AG04450 (cell line): ENCODE results near the gene DIPK1C. TPM values are rescaled to one million over a fixed set of nuclear protein-coding genes. Genes with fewer than 3 reads are reported as not detected.

ENCODE experiments used
- CTCF ChIA-PET: fragments of 300-600, 350-600 bp; formaldehyde crosslinking; extraction: SDS; loops from one replicate; lab custom pipeline; 2022; ENCODE audit warnings: antibody characterized with exemption, inconsistent platforms; lab: Charles Lee
- POLR2A ChIA-PET: fragments of 350-600 bp; formaldehyde crosslinking; extraction: SDS; loops from one replicate; lab custom pipeline; 2021; ENCODE audit warnings: antibody characterized with exemption, inconsistent platforms; lab: Yijun Ruan, JAX
- DNase-seq: peaks from one replicate; pipeline ENCODE4 v3.0.0-alpha.2; 2011; ENCODE audit warnings: low read depth, low spot score
- H3K27ac ChIP-seq: one replicate; pipeline ENCODE4 v1.5.1; 2012; ENCODE audit warnings: low read depth, low read length, control low read depth
- H3K27me3 ChIP-seq: one replicate; pipeline ENCODE4 v1.6.0; 2012; ENCODE audit warnings: low read length; ENCODE audit not compliant: control insufficient read depth, insufficient read depth
- H3K4me3 ChIP-seq: 2 replicates; pipeline ENCODE4 v1.5.1; 2011; ENCODE audit warnings: mild to moderate bottlenecking, low read depth, low read length, control low read depth
- H3K9me3 ChIP-seq: 2 replicates; pipeline ENCODE4 v1.5.1; 2012; ENCODE audit warnings: low read length; ENCODE audit not compliant: control insufficient read depth, insufficient read depth
- polyA plus RNA-seq: library from polyadenylated mRNA; depleted of rRNA; stranded (reverse); fragments of >200 nt; gene quantifications from 2 replicates; pipeline ENCODE4 v1.2.3, GENCODE V29; 2011
- TF ChIP-seq, protein P1 (sequence below): IDR thresholded peaks from 2 replicates; pipeline ENCODE4 v1.5.1; 2011; ENCODE audit warnings: low read depth, low read length, control low read depth, inconsistent platforms

DIPK1C gene
- polyA plus RNA-seq, 1 experiment: not detected

DNA sequence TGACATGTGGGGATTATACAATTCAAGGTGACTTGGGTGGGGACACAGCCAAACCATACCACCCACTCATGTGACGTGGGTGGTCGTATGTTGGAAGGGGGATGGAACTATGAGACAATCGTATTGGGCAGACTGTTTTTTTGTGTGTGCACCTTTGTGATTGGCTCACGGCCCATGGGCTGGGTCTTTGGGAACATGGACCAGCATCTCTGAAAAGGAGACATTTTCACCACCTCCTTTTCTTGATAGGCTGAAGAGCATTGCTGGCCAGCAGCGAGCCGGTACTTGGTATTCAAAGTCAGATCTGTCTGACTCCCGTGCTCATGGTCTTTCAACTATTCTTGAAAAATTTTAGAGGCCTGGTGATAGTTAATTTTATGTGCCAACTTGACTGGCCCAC is 62.1 kb downstream of the DIPK1C start:
- Histone ChIP-seq H3K27me3 (peaks cover 37% of the 10 kb centered on the region), H3K4me3 (no peak overlapping the region), H3K27ac (no peak overlapping the region), H3K9me3 (no peaks in the 10 kb centered on the region)
- no peak for DNase-seq
- TF ChIP-seq, protein P1, sequence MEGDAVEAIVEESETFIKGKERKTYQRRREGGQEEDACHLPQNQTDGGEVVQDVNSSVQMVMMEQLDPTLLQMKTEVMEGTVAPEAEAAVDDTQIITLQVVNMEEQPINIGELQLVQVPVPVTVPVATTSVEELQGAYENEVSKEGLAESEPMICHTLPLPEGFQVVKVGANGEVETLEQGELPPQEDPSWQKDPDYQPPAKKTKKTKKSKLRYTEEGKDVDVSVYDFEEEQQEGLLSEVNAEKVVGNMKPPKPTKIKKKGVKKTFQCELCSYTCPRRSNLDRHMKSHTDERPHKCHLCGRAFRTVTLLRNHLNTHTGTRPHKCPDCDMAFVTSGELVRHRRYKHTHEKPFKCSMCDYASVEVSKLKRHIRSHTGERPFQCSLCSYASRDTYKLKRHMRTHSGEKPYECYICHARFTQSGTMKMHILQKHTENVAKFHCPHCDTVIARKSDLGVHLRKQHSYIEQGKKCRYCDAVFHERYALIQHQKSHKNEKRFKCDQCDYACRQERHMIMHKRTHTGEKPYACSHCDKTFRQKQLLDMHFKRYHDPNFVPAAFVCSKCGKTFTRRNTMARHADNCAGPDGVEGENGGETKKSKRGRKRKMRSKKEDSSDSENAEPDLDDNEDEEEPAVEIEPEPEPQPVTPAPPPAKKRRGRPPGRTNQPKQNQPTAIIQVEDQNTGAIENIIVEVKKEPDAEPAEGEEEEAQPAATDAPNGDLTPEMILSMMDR: no peak
- CTCF ChIA-PET: no interaction called here
- POLR2A ChIA-PET: no interaction called here

DNA sequence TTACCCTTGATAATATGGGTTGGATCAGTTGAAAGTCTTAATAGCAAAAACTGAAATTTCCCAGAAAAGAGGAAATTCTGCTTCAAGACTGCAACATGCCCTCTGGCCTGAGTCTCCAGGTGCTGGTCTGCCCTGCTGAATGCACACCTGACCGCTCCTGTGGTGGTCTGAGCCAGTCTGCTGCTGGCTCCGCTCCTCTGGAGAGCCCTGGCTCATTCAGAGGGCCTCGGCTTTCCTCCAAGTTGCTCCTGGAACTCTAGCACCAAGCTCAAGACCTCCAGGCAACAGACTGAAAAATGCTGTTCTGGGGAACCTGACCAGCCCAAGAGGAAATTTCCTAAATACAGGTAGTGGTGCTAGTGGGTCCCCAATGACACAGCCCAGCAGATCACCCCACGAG is 64.8 kb downstream of the DIPK1C start:
- ChIA-PET POLR2A (no interaction called here), CTCF (no interaction called here)
- H3K27ac ChIP-seq: no peak overlapping the region
- H3K4me3 ChIP-seq: no peak overlapping the region
- TF ChIP-seq, protein P1: no peak
- no peak for DNase-seq
- H3K27me3 ChIP-seq: peaks cover 29% of the 10 kb centered on the region
- H3K9me3 ChIP-seq: no peaks in the 10 kb centered on the region

DNA sequence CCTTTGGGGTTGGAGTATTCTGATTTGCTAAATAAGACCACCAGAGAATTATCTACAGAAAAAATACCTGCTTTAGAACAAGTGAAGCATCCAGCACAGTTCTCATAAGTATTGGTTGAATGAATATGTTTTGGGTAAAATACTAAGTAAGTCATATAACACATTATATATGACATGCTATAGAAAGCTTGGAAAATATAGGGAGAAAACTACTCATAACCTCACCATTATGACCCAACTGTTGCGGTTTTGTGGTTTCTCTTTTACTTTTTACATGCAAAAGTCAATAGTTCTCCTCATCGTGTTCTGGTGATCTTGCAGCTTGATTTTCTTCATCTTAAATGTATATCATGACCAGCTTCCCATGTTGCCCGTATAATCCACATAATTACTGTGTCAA is 66.2 kb downstream of the DIPK1C start:
- TF ChIP-seq, protein P1: no peak
- CTCF ChIA-PET: no interaction called here
- no peak overlapping the region for H3K27ac ChIP-seq
- POLR2A ChIA-PET: no interaction called here
- DNase-seq: no peak
- no peak overlapping the region for H3K4me3 ChIP-seq
- H3K27me3 ChIP-seq: peaks cover 25% of the 10 kb centered on the region
- no peaks in the 10 kb centered on the region for H3K9me3 ChIP-seq

DNA sequence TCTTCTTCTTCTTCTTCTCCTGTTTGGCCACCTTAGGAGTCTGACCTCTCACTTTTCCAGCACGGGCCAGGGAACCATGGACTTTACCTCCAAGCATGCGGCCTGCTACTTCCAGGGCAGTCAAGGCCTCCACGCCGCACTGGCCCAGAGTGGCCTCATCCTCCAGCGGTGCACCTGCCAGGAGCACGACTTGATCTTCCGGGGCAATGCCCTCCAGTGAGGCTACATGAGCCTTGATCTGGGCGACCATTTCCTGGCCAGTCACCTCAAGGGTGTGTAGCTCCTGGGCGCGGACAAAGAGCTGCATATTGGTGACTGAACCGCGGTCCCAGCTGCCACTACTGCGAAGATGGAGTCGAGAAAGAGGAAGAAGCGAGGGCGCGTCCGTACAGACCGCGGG is 67.1 kb downstream of the DIPK1C start:
- no peak overlapping the region for H3K4me3 ChIP-seq
- POLR2A ChIA-PET: no interaction called here
- TF ChIP-seq, protein P1: no peak
- H3K27ac ChIP-seq: no peak overlapping the region
- peaks cover 21% of the 10 kb centered on the region for H3K27me3 ChIP-seq
- no peak for DNase-seq
- no peaks in the 10 kb centered on the region for H3K9me3 ChIP-seq
- CTCF ChIA-PET: no interaction called here

DNA sequence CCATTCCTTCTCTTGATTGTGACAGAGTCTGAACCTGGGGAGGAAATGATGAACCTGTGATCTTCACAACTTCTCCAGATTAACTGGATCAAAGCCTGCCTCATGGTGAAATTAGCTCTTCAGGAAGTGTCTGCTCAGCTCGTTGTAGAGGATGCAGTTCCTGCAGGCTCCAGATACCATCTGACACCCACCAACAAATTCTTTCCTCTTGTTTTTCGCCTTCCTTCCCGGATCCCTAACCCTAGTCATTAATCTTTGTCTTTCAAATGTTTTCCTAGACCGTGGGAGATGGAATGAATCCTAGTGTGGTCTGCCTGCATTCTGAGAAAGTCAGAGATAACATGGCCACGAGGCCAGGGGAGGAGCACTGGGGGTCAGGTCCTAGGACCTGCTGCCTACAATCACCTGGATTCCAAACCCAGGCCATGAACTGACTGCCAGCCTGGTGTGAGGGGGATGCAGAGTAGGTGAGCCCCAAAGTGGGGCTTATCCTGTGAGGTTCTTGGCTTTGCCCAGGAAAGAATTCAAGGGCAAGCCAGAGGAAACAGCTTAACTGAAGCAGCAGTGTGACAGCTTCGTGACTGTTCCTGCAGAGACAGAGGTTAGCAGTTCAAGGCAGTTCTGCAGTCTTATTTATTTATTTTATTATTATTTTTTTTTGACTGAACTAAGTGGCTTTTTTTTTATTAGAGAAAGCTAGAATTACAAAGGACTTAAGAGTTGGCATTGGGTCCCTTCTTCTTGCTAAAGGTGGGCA is 67.8 kb downstream of the DIPK1C start:
- Histone ChIP-seq H3K4me3 (no peak overlapping the region), H3K9me3 (no peaks in the 10 kb centered on the region), H3K27me3 (peaks cover 17% of the 10 kb centered on the region), H3K27ac (no peak overlapping the region)
- DNase-seq: no peak
- ChIA-PET POLR2A (no interaction called here), CTCF (no interaction called here)
- TF ChIP-seq, protein P1: no peak
